Glutamatergic neuron (in vitro differentiated cells): ENCODE data around the gene TEKT5. TPM values are rescaled to one million over a fixed set of nuclear protein-coding genes. Genes with fewer than 3 reads are reported as not detected.

Experiments used
- DNase-seq: peaks from one replicate; pipeline ENCODE4 v3.0.0; 2022
- H3K27ac Mint-ChIP-seq: one replicate; pipeline ENCODE4 v1.8.0; 2020; ENCODE audit warnings: mild to moderate bottlenecking, mixed read lengths, inconsistent platforms; ENCODE audit not compliant: unreplicated experiment
- H3K27me3 Mint-ChIP-seq: one replicate; pipeline ENCODE4 v1.8.0; 2020; ENCODE audit warnings: mild to moderate bottlenecking, moderate library complexity, mixed read lengths, inconsistent platforms; ENCODE audit not compliant: unreplicated experiment
- H3K36me3 Mint-ChIP-seq: one replicate; pipeline ENCODE4 v1.8.0; 2020; ENCODE audit warnings: mild to moderate bottlenecking, mixed read lengths, inconsistent platforms; ENCODE audit not compliant: unreplicated experiment
- H3K4me1 Mint-ChIP-seq: one replicate; pipeline ENCODE4 v1.8.0; 2020; ENCODE audit warnings: mild to moderate bottlenecking, low read depth, mixed read lengths, inconsistent platforms; ENCODE audit not compliant: unreplicated experiment
- H3K4me3 Mint-ChIP-seq: one replicate; pipeline ENCODE4 v1.8.0; 2020; ENCODE audit warnings: mild to moderate bottlenecking, mixed read lengths, inconsistent platforms; ENCODE audit not compliant: unreplicated experiment
- H3K9me3 Mint-ChIP-seq: one replicate; pipeline ENCODE4 v1.8.0; 2020; ENCODE audit warnings: mild to moderate bottlenecking, moderate library complexity, mixed read lengths, inconsistent platforms; ENCODE audit not compliant: unreplicated experiment
- CTCF ChIP-seq: fragments of 200-600 bp; sonication (generic); IDR thresholded peaks from one replicate; pipeline ENCODE4 v1.5.0; 2021; ENCODE audit not compliant: partially characterized antibody, unreplicated experiment
- total RNA-seq: library from RNA; stranded (reverse); fragmentation: NEBNext Ultra II Directional; extraction: Animal tissue kit (Norgen Biotek cat#: 25700); gene quantifications from one replicate; pipeline ENCODE4 v1.2.1, GENCODE V29; 2021; ENCODE audit not compliant: unreplicated experiment

TEKT5 gene
- total RNA-seq, 1 donor from 2014 or later: not detected

GRCh38 chr16:10657925-10658324 lies 36.8 kb downstream of the TEKT5 start:
- no peak overlapping the region for H3K4me3 Mint-ChIP-seq
- H3K27me3 Mint-ChIP-seq: peaks cover 2% of the 10 kb centered on the region
- no peaks in the 10 kb centered on the region for H3K36me3 Mint-ChIP-seq
- H3K4me1 Mint-ChIP-seq: no peaks in the 10 kb centered on the region
- H3K9me3 Mint-ChIP-seq: no peaks in the 10 kb centered on the region
- TF ChIP-seq CTCF: no peak
- no peak for DNase-seq
- H3K27ac Mint-ChIP-seq: no peak overlapping the region

GRCh38 chr16:10656618-10657017 lies 38.1 kb downstream of the TEKT5 start:
- no peaks in the 10 kb centered on the region for H3K4me1 Mint-ChIP-seq
- H3K4me3 Mint-ChIP-seq: no peak overlapping the region
- no peak for DNase-seq
- no peaks in the 10 kb centered on the region for H3K36me3 Mint-ChIP-seq
- TF ChIP-seq CTCF: no peak
- no peaks in the 10 kb centered on the region for H3K9me3 Mint-ChIP-seq
- peaks cover 4% of the 10 kb centered on the region for H3K27me3 Mint-ChIP-seq
- H3K27ac Mint-ChIP-seq: no peak overlapping the region

DNA sequence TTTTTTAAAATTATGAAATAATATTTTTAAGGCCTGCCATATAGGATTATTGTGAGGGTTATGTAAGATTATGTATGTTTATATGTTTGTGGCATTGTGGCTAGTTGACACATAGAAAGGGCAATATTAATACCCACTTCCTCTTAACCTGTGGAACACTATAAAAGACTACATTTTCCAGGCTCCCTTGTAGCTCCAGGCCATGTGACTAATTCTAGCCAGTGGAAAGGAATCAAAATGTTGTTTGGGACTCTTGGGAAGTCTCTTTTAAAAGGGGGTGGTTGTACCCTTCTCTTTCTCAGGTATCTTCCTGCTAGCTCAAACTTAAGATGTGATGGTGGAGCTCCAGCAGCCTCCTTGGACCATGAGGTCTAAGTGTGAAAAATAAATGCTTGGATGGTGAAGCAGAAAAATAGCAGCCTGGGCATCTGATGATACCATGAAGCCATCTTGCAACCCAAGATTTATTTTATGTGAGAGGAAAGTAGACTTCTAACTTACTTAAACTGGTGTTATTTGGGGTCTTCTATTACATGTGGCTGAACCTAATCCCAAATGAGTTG lies 39.2 kb downstream of the TEKT5 start:
- Mint-ChIP-seq H3K4me3 (no peak overlapping the region), H3K4me1 (no peaks in the 10 kb centered on the region), H3K27ac (no peak overlapping the region), H3K27me3 (peaks cover 3% of the 10 kb centered on the region), H3K9me3 (no peaks in the 10 kb centered on the region), H3K36me3 (no peaks in the 10 kb centered on the region)
- DNase-seq: no peak
- no peak for TF ChIP-seq CTCF

GRCh38 chr16:10654592-10655414 lies 39.9 kb downstream of the TEKT5 start:
- Mint-ChIP-seq H3K9me3 (no peaks in the 10 kb centered on the region), H3K4me1 (no peaks in the 10 kb centered on the region), H3K27ac (no peak overlapping the region), H3K4me3 (no peak overlapping the region), H3K27me3 (peaks cover 3% of the 10 kb centered on the region), H3K36me3 (no peaks in the 10 kb centered on the region)
- DNase-seq: no peak
- TF ChIP-seq CTCF: no peak
